Fibroblast of lung (primary cell): ENCODE measurements around the gene ITCH.

Experiments used
- CTCF ChIP-seq, 2 donors: IDR thresholded peaks in 1 of 2; conservative IDR thresholded peaks in 1 of 2; 1 replicate in 1 of 2; 2 replicates in 1 of 2; pipeline ENCODE4 v1.5.1; 2011 to 2012; ENCODE audit warnings: low read length in 2 of 2, control low read depth in 1 of 2, inconsistent platforms in 1 of 2, low read depth in 1 of 2, mild to moderate bottlenecking in 1 of 2
- EZH2 ChIP-seq: IDR thresholded peaks from 2 replicates; pipeline ENCODE4 v1.5.1; 2012; ENCODE audit warnings: low read length, control low read depth, mild to moderate bottlenecking; ENCODE audit errors: missing control alignments

GRCh38 chr20:34343458-34344211, 19.4 kb upstream of the ITCH start:
- TF ChIP-seq CTCF (conservative IDR thresholded peaks at IDR 0.05 in 1 of 2, IDR thresholded peaks at IDR 0.05 in 1 of 2; ENCODE audit: low read depth in 1 of 2, low read length in 2 of 2) = no peak
- no peak for TF ChIP-seq EZH2
